Activated T-cell treated with anti-CD3 and anti-CD28 coated beads, Interleukin-2, amount 50 U/mL, for 1 hour (primary cell): ENCODE data around the gene PTPRT.

ENCODE experiments used
- DNase-seq: peaks from one replicate; pipeline ENCODE4 v3.0.0-alpha.2; 2020

Gene PTPRT

GRCh38 chr20:42700372-42700771 is 489.3 kb downstream of the PTPRT start:
- DNase-seq = no peak

GRCh38 chr20:42697962-42698361 is 491.7 kb downstream of the PTPRT start:
- DNase-seq = no peak

DNA sequence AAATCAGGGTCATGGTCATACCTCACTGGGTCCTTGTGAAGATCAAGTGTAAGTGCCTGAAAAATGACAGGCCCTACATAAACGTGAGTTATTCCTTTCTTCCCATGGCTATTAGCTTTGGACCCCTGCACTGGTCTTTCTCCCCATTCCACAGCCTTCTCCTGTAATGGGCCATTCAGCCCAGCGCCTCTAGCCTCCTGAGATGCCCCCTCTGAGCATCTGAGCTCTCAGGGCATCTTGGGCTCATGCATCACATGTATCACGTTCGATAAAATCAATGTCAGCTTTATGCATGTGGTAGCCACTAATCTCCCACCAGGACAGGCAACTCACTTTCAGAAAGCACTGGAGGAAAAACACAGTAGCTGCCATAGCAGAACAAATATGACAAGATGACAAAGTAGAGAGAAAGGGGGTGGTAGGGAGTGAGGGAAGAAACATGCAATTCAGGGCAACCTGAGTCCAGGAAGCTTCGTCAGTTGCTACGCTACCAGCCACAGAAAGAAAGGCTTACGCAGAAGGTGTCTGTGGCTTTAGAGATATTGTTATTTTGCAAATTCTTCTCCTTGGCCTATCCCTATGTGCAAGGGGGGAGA is 498.8 kb downstream of the PTPRT start:
- DNase-seq = no peak

DNA sequence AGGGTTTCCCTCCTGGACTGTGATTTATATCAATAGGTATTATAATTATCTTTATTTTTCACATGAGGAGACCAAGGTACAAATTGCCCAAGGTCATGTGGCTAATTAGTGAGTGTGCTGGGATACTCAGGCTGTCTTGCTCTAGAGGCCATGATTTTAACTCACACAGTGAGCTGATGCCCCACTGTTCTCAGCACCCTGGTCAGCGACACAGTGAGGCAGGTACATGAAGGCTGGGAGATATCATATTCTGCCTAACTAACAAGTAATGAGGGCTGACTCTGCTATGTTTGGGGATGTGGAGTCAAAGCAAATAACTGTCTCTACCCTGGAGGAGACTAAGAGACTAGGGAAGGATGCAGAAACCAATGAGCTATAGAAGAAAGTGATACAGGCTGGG is 501.1 kb downstream of the PTPRT start:
- DNase-seq = no peak

GRCh38 chr20:42686057-42686456 is 503.6 kb downstream of the PTPRT start:
- DNase-seq = no peak

DNA sequence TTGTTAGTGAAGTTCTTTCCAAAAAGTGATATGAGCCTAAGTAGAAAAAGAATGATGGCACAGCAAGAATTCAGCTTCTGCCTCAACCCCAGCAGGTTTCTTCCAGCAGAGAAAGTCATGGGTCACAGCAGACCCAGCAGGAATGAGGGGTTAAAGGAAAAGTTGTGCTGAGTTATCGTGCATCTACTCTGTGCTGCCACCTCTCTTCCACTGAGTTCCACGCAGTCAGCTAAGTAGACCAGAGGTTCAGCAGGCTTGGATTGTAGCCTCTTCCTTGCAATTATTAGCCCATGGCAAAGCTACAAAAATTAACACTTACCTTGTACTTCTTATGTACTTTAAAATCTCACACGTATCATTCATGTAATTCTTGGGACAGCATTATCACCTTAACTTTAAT is 510.8 kb downstream of the PTPRT start:
- DNase-seq = no peak

- DNase-seq = no peak
Observed at GRCh38 chr20:42656130-42656529, 533.6 kb downstream of the PTPRT start.

GRCh38 chr20:42652266-42652665 is 537.4 kb downstream of the PTPRT start:
- no peak for DNase-seq

GRCh38 chr20:42650191-42650746 is 539.4 kb downstream of the PTPRT start:
- DNase-seq = no peak

GRCh38 chr20:42649748-42650147 is 540.0 kb downstream of the PTPRT start:
- no peak for DNase-seq

GRCh38 chr20:42646250-42646649 is 543.5 kb downstream of the PTPRT start:
- no peak for DNase-seq

DNA sequence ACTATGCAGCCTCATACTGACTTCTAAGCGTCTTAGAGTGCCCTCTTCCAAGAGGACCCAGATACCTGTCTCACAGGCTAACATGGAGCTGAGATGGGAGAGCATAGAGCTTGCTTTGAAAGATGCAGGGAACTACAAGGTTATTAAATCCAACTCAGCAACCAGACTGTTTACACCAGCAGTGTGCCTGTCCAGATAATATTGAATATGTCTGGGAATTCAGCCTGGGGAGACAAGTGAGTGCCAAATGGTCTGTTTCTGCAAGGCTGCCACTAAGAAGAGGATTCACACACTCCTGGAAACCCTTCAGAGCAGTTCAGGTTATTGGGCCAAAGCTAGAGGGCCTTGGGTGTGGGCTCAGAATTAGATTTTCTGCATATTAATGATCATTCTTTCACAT is 547.8 kb downstream of the PTPRT start:
- no peak for DNase-seq

GRCh38 chr20:42639140-42639539 is 550.6 kb downstream of the PTPRT start:
- no peak for DNase-seq

- no peak for DNase-seq
Observed at GRCh38 chr20:42635699-42636411, 553.9 kb downstream of the PTPRT start.

- no peak for DNase-seq
Observed at GRCh38 chr20:42634156-42634555, 555.5 kb downstream of the PTPRT start.

GRCh38 chr20:42628683-42629082 is 561.0 kb downstream of the PTPRT start:
- no peak for DNase-seq

- DNase-seq = no peak
Observed at GRCh38 chr20:42613076-42613475, 576.6 kb downstream of the PTPRT start.

- DNase-seq = no peak
Observed at GRCh38 chr20:42611889-42612837, 577.5 kb downstream of the PTPRT start.

DNA sequence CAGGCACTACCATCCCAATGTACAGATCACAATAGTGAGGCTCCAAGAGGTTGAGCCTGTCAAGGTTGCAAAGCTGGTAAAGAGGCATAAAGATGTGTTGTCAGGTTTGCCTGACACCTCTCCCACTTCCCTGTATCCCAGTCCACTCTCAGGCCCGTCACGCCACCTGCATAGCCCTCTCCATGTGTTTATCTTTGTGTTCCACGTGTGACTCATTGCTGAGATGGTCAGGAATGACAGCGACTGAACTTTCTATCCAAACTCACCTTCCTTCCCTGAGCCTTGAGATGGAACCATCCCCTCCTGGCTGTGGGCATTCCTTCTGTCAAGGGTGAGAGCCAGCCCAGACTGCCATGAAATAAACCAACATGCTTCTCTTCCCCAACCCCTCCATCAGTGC is 578.3 kb downstream of the PTPRT start:
- DNase-seq = no peak

GRCh38 chr20:42610070-42610469 is 579.6 kb downstream of the PTPRT start:
- DNase-seq = no peak

DNA sequence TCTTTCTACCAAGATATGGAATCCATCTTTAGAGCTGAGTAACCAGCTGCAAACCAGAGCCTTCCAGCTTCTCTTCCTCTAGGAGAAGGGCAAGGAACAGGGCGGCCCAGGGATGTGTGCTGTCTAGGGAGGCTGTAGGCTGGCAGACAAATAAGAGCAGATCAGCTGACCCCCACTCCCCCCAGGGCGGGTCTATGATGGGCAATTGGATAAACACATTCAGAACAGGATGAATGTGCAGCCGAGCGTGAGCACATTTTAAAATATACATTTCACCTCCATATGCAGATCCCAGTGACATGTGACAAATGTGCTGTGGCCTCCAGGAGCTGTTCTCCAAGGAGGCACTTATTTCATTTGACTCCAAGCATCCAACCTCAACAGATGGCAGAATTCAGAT is 580.1 kb downstream of the PTPRT start:
- DNase-seq = no peak

- DNase-seq = no peak
Observed at GRCh38 chr20:42604998-42605956, 584.4 kb downstream of the PTPRT start.
